Small intestine (tissue), 16 donors: ENCODE data around the gene ASB4. TPM values are rescaled to one million over a fixed set of nuclear protein-coding genes. Genes with fewer than 3 reads are reported as not detected.

Experiments
- DNase-seq, 2 donors: peaks; one replicate each; pipeline versions ENCODE4 v3.0.0 to v3.0.0-alpha.2; 2013
- FAIRE-seq: peaks from 2 replicates; lab custom pipeline; 2012; peaks lifted over from hg19 to GRCh38; lab: Jason Lieb, UNC
- H3K27ac ChIP-seq, 3 donors: one replicate each; pipeline ENCODE4 v1.5.1; 2013; ENCODE audit warnings: low read length in 2 of 3, mild to moderate bottlenecking in 2 of 3, control low read depth in 1 of 3, inconsistent platforms in 1 of 3, low read depth in 1 of 3, moderate library complexity in 1 of 3
- H3K27me3 ChIP-seq, 3 donors: one replicate each; pipeline ENCODE4 v1.6.1; 2013; ENCODE audit warnings: low read length in 3 of 3, inconsistent platforms in 1 of 3; ENCODE audit not compliant: control insufficient read depth in 3 of 3, insufficient read depth in 3 of 3
- H3K36me3 ChIP-seq, 3 donors: one replicate each; pipeline ENCODE4 v1.6.1; 2013; ENCODE audit warnings: low read length in 3 of 3, inconsistent platforms in 1 of 3, low read depth in 1 of 3, mild to moderate bottlenecking in 1 of 3, moderate library complexity in 1 of 3; ENCODE audit not compliant: control insufficient read depth in 3 of 3, insufficient read depth in 2 of 3
- H3K4me1 ChIP-seq, 3 donors: one replicate each; pipeline ENCODE4 v1.6.1; 2013; ENCODE audit warnings: low read length in 2 of 3, inconsistent platforms in 1 of 3, low read depth in 1 of 3, mild to moderate bottlenecking in 1 of 3, moderate library complexity in 1 of 3; ENCODE audit not compliant: control insufficient read depth in 3 of 3, insufficient read depth in 2 of 3
- H3K4me3 ChIP-seq, 3 donors: one replicate each; pipeline ENCODE4 v1.5.1; 2013; ENCODE audit warnings: low read length in 3 of 3, control low read depth in 1 of 3, inconsistent platforms in 1 of 3, low read depth in 1 of 3, mild to moderate bottlenecking in 1 of 3, moderate library complexity in 1 of 3
- H3K9me3 ChIP-seq, 2 donors: one replicate each; pipeline ENCODE4 v1.6.1; 2013; ENCODE audit warnings: low read depth in 1 of 2, low read length in 1 of 2; ENCODE audit not compliant: control insufficient read depth in 2 of 2, insufficient read depth in 1 of 2
- WGBS, 3 donors: extraction: QIAGEN DNeasy Blood & Tissue Kit; methylation state at CpG; one replicate each; pipeline ENCODE4 v1.1.7; 2013; 5-methylcytosine and 5-hydroxymethylcytosine counted together
- long read RNA-seq, 10 donors: transcript quantifications; one replicate each; lab custom pipeline, GENCODE V29; 2026
- polyA plus RNA-seq, 4 donors: library from polyadenylated mRNA; stranded (reverse) in 3 of 4; unstranded in 1 of 4; fragments of 200-250 nt in 3 of 4; fragments of 120-200 nt in 1 of 4; gene quantifications; one replicate each; pipeline versions ENCODE4 v1.2.1 to v1.2.3, GENCODE V29; 2013
- donor health status: healthy with polysubstance abuse.
- donor health status: control.
- donor health status: control.
- donor health status: Bipolar disorder and iron deficiency.
- donor health status: healthy.

ASB4 gene
- 1 to 10 TPM in 1 of 4 donors, under 1 TPM in 2, not detected in 1; 0.09 to 1.4 (median 0.38) TPM for polyA plus RNA-seq
- long read RNA-seq, donor 1, result 0 reads
- long read RNA-seq, donor 2, result 0 reads
- long read RNA-seq, donor 3, result 0 reads
- long read RNA-seq, donor 4, result 0 reads
- long read RNA-seq, donor 5, result 0 reads
- long read RNA-seq, donor 6, result 0 reads
- long read RNA-seq, donor 7, partial matches to known transcripts, result 0 of 3 reads
- long read RNA-seq, donor 7, other reads (novel, unspliced or antisense), result 0 of 3 reads
- long read RNA-seq, donor 8, result 0 reads
- long read RNA-seq, donor 9, result 0 reads
- long read RNA-seq, donor 10, result 0 reads

- WGBS, 3 donors, result 29 to 49% (median 37%) methylated on average over 12 of the region's 12 CpGs
- no peak for DNase-seq
- Histone ChIP-seq H3K4me1 (peaks cover 0 to 13% (median 0%) of the 10 kb centered on the region in 3 donors), H3K4me3 (no peak within 1 kb of the TSS), H3K27me3 (no peaks in the 10 kb centered on the region), H3K27ac (no peak within 1 kb of the TSS), H3K36me3 (no peaks in the 10 kb centered on the region), H3K9me3 (no peaks in the 10 kb centered on the region)
- FAIRE-seq, result no peak
These were observed at the start of gene ASB4 for GRCh38 chr7:95485391-95486123. Gene ASB4 (plus strand): TSS chr7:95485943. CDS start chr7:95485972, 29 bp downstream.

GRCh38 chr7:95436407-95436806 is 49.3 kb upstream of the ASB4 start:
- H3K27ac ChIP-seq, result peak overlapping the region in 1 of 3 donors; percentile 16
- 52 to 68% (median 67%) methylated on average over 4 of the region's 4 CpGs for WGBS, 3 donors
- H3K4me1 ChIP-seq, result peaks cover 5 to 53% (median 8%) of the 10 kb centered on the region in 3 donors
- peaks cover 0 to 4% (median 0%) of the 10 kb centered on the region in 3 donors for H3K36me3 ChIP-seq
- no peaks in the 10 kb centered on the region for H3K27me3 ChIP-seq
- FAIRE-seq (no peak), DNase-seq (peak in 1 of 2 donors; percentile 67)
- no peaks in the 10 kb centered on the region for H3K9me3 ChIP-seq
- H3K4me3 ChIP-seq, result no peak overlapping the region

GRCh38 chr7:95440394-95441038 is 45.2 kb upstream of the ASB4 start:
- FAIRE-seq, result no peak
- no peaks in the 10 kb centered on the region for H3K27me3 ChIP-seq
- no peak overlapping the region for H3K4me3 ChIP-seq
- no peaks in the 10 kb centered on the region for H3K36me3 ChIP-seq
- H3K4me1 ChIP-seq, result peaks cover 0 to 34% (median 8%) of the 10 kb centered on the region in 3 donors
- peak; percentile 76 to 86 for DNase-seq
- H3K9me3 ChIP-seq, result no peaks in the 10 kb centered on the region
- 35 to 74% (median 58%) methylated on average over 3 of the region's 3 CpGs for WGBS, 3 donors
- H3K27ac ChIP-seq, result peak overlapping the region in 1 of 3 donors; percentile 87

- Histone ChIP-seq H3K36me3 (no peaks in the 10 kb centered on the region), H3K9me3 (no peaks in the 10 kb centered on the region), H3K4me1 (peaks cover 0 to 32% (median 8%) of the 10 kb centered on the region in 3 donors), H3K27me3 (no peaks in the 10 kb centered on the region), H3K27ac (peak overlapping the region in 1 of 3 donors; percentile 87), H3K4me3 (no peak overlapping the region)
- DNase-seq, result peak; percentile 75 to 94
- no peak for FAIRE-seq
- 55 to 68% (median 65%) methylated on average over 7 of the region's 7 CpGs for WGBS, 3 donors
These were observed 44.5 kb upstream of the ASB4 start for GRCh38 chr7:95441042-95441823.

GRCh38 chr7:95444796-95445195 is 40.9 kb upstream of the ASB4 start:
- no peak for FAIRE-seq
- WGBS, 3 donors, result 71 to 84% (median 76%) methylated on average over 2 of the region's 2 CpGs

GRCh38 chr7:95446618-95447017 is 39.1 kb upstream of the ASB4 start:
- DNase-seq (no peak), FAIRE-seq (no peak)
- Histone ChIP-seq H3K27me3 (no peaks in the 10 kb centered on the region), H3K4me1 (peaks cover 0 to 6% (median 2%) of the 10 kb centered on the region in 3 donors), H3K9me3 (no peaks in the 10 kb centered on the region), H3K36me3 (no peaks in the 10 kb centered on the region), H3K4me3 (no peak overlapping the region), H3K27ac (no peak overlapping the region)
- WGBS, 3 donors, result 97 to 100% (median 99%) methylated on average over 3 of the region's 3 CpGs

More at GRCh38 chr7:95444796-95445195, 40.9 kb upstream of the ASB4 start:
- DNase-seq, result no peak
- Histone ChIP-seq H3K4me1 (peaks cover 0 to 21% (median 6%) of the 10 kb centered on the region in 3 donors), H3K9me3 (no peaks in the 10 kb centered on the region), H3K4me3 (no peak overlapping the region), H3K27me3 (no peaks in the 10 kb centered on the region), H3K27ac (no peak overlapping the region), H3K36me3 (no peaks in the 10 kb centered on the region)

- DNase-seq (no peak), FAIRE-seq (no peak)
- H3K9me3 ChIP-seq, result peaks cover 0 to 12% of the 10 kb centered on the region in 2 donors
- no peaks in the 10 kb centered on the region for H3K27me3 ChIP-seq
- H3K27ac ChIP-seq, result no peak overlapping the region
- WGBS, 3 donors, result 61 to 86% (median 76%) methylated on average over 2 of the region's 2 CpGs
- H3K4me3 ChIP-seq, result no peak overlapping the region
- H3K36me3 ChIP-seq, result no peaks in the 10 kb centered on the region
- no peaks in the 10 kb centered on the region for H3K4me1 ChIP-seq
These were observed 31.2 kb upstream of the ASB4 start for GRCh38 chr7:95454438-95455045.
